GM21737 (cell line): ENCODE results near the gene NUBP2.

Experiments
- ATAC-seq: cut with Tn5 transposase; IDR thresholded peaks from one replicate; pipeline ENCODE4 v1.9.1; 2021; ENCODE audit warnings: mild to moderate bottlenecking, moderate library complexity; ENCODE audit not compliant: unreplicated experiment

The NUBP2 gene

GRCh38 chr16:1757714-1758461, 24.9 kb upstream of the NUBP2 start:
- no peak for ATAC-seq

GRCh38 chr16:1758923-1759322, 23.8 kb upstream of the NUBP2 start:
- no peak for ATAC-seq

GRCh38 chr16:1759511-1759910, 23.2 kb upstream of the NUBP2 start:
- no peak for ATAC-seq

- ATAC-seq = no peak
Measured at GRCh38 chr16:1760911-1761310, 21.8 kb upstream of the NUBP2 start.

- no peak for ATAC-seq
Measured at GRCh38 chr16:1761751-1762150, 21.0 kb upstream of the NUBP2 start.

GRCh38 chr16:1762196-1762878, 20.4 kb upstream of the NUBP2 start:
- ATAC-seq = no peak

- ATAC-seq = no peak
Measured at GRCh38 chr16:1762879-1763520, 19.8 kb upstream of the NUBP2 start.

- ATAC-seq = no peak
Measured at GRCh38 chr16:1763521-1764511, 18.9 kb upstream of the NUBP2 start.

- no peak for ATAC-seq
Measured at GRCh38 chr16:1764971-1765370, 17.8 kb upstream of the NUBP2 start.

- no peak for ATAC-seq
Measured at GRCh38 chr16:1765826-1766225, 16.9 kb upstream of the NUBP2 start.

GRCh38 chr16:1766231-1766630, 16.5 kb upstream of the NUBP2 start:
- ATAC-seq = no peak

GRCh38 chr16:1766701-1767100, 16.1 kb upstream of the NUBP2 start:
- no peak for ATAC-seq

- ATAC-seq = no peak
Measured at GRCh38 chr16:1767116-1767994, 15.4 kb upstream of the NUBP2 start.

GRCh38 chr16:1768061-1768766, 14.5 kb upstream of the NUBP2 start:
- no peak for ATAC-seq

- no peak for ATAC-seq
Measured at GRCh38 chr16:1768767-1769401, 13.9 kb upstream of the NUBP2 start.

GRCh38 chr16:1769402-1770300, 13.1 kb upstream of the NUBP2 start:
- no peak for ATAC-seq

- no peak for ATAC-seq
Measured at GRCh38 chr16:1770328-1771187, 12.2 kb upstream of the NUBP2 start.
